Stimulated activated effector memory CD8-positive, alpha-beta T cell treated with anti-CD3 and anti-CD28 coated beads, Interleukin-12 subunit alpha, Interleukin-12 subunit beta, amount 100 ng/mL, for 72 hours (primary cell): ENCODE results near the gene EPN1.
"Not testable (repeated sequence)": the region's sequence is repeated elsewhere in the genome, so short reads cannot be mapped to it uniquely, and the experiment has no call there.

Experiments
- ATAC-seq: fragments of 150-1000 bp; cut with Tn5 transposase; 2 replicates; pipeline ENCODE4 v1.10.0; 2021
- DNase-seq, 2 donors: peaks; one replicate each; pipeline ENCODE4 v3.0.0; 2021 to 2022; ENCODE audit warnings: low spot score in 2 of 2
- H3K27ac Mint-ChIP-seq: one replicate; pipeline ENCODE4 v1.8.0; 2022; ENCODE audit warnings: mild to moderate bottlenecking, mixed read lengths
- H3K36me3 Mint-ChIP-seq: one replicate; pipeline ENCODE4 v1.8.0; 2022; ENCODE audit warnings: mild to moderate bottlenecking, mixed read lengths
- H3K4me1 Mint-ChIP-seq: one replicate; pipeline ENCODE4 v1.8.0; 2022; ENCODE audit warnings: mixed read lengths
- H3K4me3 Mint-ChIP-seq: one replicate; pipeline ENCODE4 v1.8.0; 2022; ENCODE audit warnings: mild to moderate bottlenecking, mixed read lengths
- H3K9me3 Mint-ChIP-seq: one replicate; pipeline ENCODE4 v1.8.0; 2022; ENCODE audit warnings: mixed read lengths

EPN1 gene

DNA sequence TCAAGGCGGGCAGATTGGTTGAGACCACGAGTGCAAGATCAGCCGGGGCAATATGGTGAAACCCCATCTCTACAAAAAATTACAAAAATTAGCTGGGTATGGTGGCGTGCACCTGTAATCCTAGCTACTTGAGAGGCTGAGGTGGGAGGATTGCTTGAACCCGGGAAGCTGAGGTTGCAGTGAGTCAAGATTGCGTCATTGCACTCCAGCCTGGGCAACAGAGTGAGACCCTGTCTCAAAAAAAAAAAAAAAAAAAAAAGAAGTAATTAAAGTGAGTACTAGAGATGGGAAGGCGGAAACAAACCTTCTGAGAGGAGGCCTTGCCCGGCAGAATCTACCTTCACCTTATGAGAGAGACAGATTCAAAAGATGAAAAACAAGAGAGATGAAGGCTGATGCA lies 48.5 kb downstream of the EPN1 start:
- Mint-ChIP-seq H3K27ac (no peak overlapping the region), H3K9me3 (peaks cover 16% of the 10 kb centered on the region), H3K36me3 (no peaks in the 10 kb centered on the region), H3K4me3 (no peak overlapping the region), H3K4me1 (no peaks in the 10 kb centered on the region)
- no peak for DNase-seq
- ATAC-seq, result no peak

GRCh38 chr19:55730378-55730777 lies 55.4 kb downstream of the EPN1 start:
- H3K27ac Mint-ChIP-seq, H3K4me1 Mint-ChIP-seq, ATAC-seq, H3K36me3 Mint-ChIP-seq, H3K4me3 Mint-ChIP-seq, H3K9me3 Mint-ChIP-seq, DNase-seq: not testable (repeated sequence)

DNA sequence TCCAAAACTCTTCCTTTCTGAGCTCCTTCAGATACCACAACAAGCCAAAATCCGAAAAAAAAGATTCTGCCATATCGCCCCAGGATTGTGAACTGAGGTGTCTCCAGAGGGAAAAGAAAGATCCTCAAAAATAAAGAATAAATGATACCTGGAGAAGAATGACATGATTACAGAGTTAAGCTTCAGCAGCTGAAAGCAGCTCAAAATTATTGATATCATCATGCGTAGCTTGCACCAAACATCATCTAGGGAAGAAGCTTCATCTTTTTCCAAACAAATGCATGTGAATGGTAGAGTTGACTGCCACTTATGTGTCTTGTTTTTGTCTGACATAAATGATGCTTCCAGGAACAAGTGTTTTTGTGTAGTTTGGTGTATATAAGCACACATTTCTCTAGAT lies 63.3 kb downstream of the EPN1 start, which contains the start of gene NLRP9:
NLRP9 (minus strand) TSS at position 101 of the 400 bp plus-strand sequence; CDS start at position 73, 28 bp downstream.
- ATAC-seq (no peak), DNase-seq (no peak)
- no peaks in the 10 kb centered on the region for H3K36me3 Mint-ChIP-seq
- H3K4me3 Mint-ChIP-seq, result no peak within 1 kb of the TSS
- H3K9me3 Mint-ChIP-seq, result no peaks in the 10 kb centered on the region
- no peaks in the 10 kb centered on the region for H3K4me1 Mint-ChIP-seq
- H3K27ac Mint-ChIP-seq, result no peak within 1 kb of the TSS

DNA sequence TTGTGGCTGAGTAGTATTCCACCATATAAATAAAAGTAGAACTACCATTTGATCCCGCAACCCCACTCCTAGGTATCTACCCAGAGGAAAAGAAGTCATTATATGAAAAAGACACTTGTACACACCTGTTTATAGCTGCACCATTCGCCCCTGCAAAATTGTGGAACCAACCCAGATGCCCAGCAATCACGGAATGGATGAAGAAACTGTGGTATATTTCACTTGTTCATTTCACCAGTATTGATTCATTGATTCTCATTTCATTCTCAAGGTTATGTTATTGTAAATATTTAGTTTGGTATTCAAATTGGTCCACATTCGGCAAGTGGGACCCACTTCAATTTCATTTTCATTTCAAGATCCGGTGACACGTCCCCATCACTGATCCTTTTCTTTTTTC lies 75.7 kb downstream of the EPN1 start:
- DNase-seq (no peak), ATAC-seq (no peak)
- H3K4me3 Mint-ChIP-seq, result no peak overlapping the region
- no peaks in the 10 kb centered on the region for H3K36me3 Mint-ChIP-seq
- H3K27ac Mint-ChIP-seq, result no peak overlapping the region
- H3K4me1 Mint-ChIP-seq, result no peaks in the 10 kb centered on the region
- H3K9me3 Mint-ChIP-seq, result no peaks in the 10 kb centered on the region

DNA sequence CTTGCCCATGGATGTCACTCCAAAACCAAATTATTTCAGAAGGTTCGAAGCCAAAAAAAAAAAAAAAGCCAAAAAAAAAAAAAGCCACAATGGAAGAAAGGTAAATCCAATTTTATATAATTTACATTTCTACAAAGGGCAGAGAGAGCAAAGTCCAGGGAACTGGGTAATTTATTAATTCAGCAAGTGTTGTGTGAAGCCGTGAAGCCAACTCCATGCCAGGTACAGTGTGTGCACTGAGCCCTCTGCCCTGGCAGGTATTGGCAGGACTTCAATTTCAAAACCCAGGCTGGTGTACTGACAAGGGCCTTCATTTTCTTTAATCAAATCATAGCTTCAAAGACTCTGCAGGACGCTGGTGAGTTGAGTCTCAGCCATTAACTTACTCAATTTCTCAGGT lies 78.4 kb downstream of the EPN1 start:
- no peaks in the 10 kb centered on the region for H3K4me1 Mint-ChIP-seq
- H3K36me3 Mint-ChIP-seq, result no peaks in the 10 kb centered on the region
- no peak for ATAC-seq

DNA sequence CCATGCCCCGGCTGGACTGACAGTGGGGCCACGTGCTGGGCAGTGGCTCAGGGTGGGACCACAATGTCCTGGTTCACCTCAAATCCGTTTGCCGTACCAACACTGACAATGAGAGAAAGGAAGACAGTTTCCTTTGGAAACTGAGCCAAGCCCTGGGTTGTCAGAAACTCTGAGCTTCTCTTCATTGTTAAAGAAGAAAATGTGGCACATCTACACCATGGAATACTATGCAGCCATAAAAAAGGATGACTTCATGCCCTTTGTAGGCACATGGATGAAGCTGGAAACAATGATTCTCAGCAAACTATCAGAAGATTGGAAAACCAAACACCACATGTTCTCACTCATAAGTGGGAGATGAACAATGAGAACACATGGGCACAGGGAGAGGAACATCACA lies 81.8 kb downstream of the EPN1 start:
- H3K36me3 Mint-ChIP-seq, H3K9me3 Mint-ChIP-seq, DNase-seq, H3K4me3 Mint-ChIP-seq, H3K4me1 Mint-ChIP-seq, ATAC-seq, H3K27ac Mint-ChIP-seq: not testable (repeated sequence)

More for the DNA sequence above, 78.4 kb downstream of the EPN1 start:
- DNase-seq, result no peak
- Mint-ChIP-seq H3K9me3 (no peaks in the 10 kb centered on the region), H3K27ac (no peak overlapping the region), H3K4me3 (no peak overlapping the region)

- not testable (repeated sequence) for DNase-seq, H3K4me3 Mint-ChIP-seq, H3K4me1 Mint-ChIP-seq, H3K9me3 Mint-ChIP-seq, H3K36me3 Mint-ChIP-seq, ATAC-seq, H3K27ac Mint-ChIP-seq
These were observed 83.8 kb downstream of the EPN1 start, which contains the start of gene RFPL4A for GRCh38 chr19:55758797-55759196. RFPL4A (plus strand) TSS chr19:55759097; CDS start chr19:55761801, 2,704 bp downstream.
